ENCODE data around the gene KRT37. TPM values are rescaled to one million over a fixed set of nuclear protein-coding genes. Genes with fewer than 3 reads are reported as not detected.
A peak's percentile ranks its signal among the peaks of the same experiment; 100 is the strongest.

KRT37 gene
- total RNA-seq, result not detected in 2 replicates

DNA sequence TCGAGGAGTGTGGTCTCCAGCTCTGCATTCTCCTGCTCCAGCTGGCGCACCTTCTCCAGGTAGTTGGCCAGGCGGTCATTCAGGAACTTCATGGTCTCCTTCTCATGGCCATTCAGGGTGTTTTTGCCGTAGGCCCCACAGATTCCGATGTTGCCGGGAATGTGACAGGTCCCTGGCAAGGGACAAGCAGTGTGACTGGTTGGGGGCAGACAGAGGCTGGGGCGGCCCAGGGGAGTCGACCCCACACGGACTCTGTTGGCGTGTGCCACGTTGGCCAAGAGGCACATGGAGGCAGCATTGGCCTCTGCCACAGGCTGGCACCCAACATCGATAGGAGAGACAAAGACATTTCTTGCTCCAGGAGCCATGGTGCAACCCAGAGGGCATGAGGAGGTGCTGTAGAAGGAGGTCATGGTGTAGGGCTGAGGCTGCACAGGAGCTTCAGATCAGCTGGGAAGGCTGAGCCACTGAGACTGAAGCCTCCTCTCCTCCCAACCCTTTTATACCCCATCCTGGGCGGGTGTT lies at the start of gene KRT37:
Gene KRT37, minus strand, starts transcription at position 475 of the 525 bp plus-strand sequence. Its CDS starts 62 bp downstream, at position 413.
- no peak for DNase-seq (ENCODE audit: low read depth)
- no peak within 1 kb of the TSS for H3K4me3 ChIP-seq (ENCODE audit: low read depth, low read length)
- H3K36me3 ChIP-seq (ENCODE audit: control insufficient read depth, insufficient read depth, low read length), result no peaks in the 10 kb centered on the region
- no peak for TF ChIP-seq CTCF (IDR thresholded peaks at IDR 0.05; ENCODE audit: insufficient read depth, low read length, poor library complexity, severe bottlenecking)
- no peaks in the 10 kb centered on the region for H3K27me3 ChIP-seq (ENCODE audit: control insufficient read depth, insufficient read depth, low read length)

- no peaks in the 10 kb centered on the region for H3K27me3 ChIP-seq (ENCODE audit: control insufficient read depth, insufficient read depth, low read length)
- no peaks in the 10 kb centered on the region for H3K36me3 ChIP-seq (ENCODE audit: control insufficient read depth, insufficient read depth, low read length)
- no peak overlapping the region for H3K4me3 ChIP-seq (ENCODE audit: low read depth, low read length)
- no peak for DNase-seq (ENCODE audit: low read depth)
- TF ChIP-seq CTCF (IDR thresholded peaks at IDR 0.05; ENCODE audit: insufficient read depth, low read length, poor library complexity, severe bottlenecking), result no peak
These were observed 44.0 kb upstream of the KRT37 start for GRCh38 chr17:41468346-41468745.

DNA sequence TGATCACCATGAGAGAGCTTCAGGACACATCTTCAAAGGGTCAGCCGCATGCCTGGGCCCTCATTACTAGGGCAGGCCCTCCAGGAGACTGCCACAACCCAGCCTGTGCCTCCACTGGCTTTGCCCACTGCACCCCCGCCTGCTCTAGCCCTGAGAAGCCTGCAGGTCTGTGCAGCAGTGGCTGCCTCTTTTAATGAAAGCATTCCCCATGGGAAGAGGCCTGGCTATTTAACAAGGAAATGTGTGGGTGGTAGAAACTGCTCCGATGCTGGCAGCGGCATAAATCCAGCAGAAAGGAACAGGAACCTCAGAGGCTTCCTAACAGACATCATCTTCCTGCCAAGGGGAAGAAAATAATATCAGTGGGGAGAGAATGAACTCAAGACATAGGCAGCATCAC lies 43.2 kb upstream of the KRT37 start:
- DNase-seq (ENCODE audit: low read depth), result no peak
- no peak for TF ChIP-seq CTCF (IDR thresholded peaks at IDR 0.05; ENCODE audit: insufficient read depth, low read length, poor library complexity, severe bottlenecking)
- Histone ChIP-seq H3K36me3 (ENCODE audit: control insufficient read depth, insufficient read depth, low read length) (no peaks in the 10 kb centered on the region), H3K4me3 (ENCODE audit: low read depth, low read length) (no peak overlapping the region), H3K27me3 (ENCODE audit: control insufficient read depth, insufficient read depth, low read length) (no peaks in the 10 kb centered on the region)

- no peak for TF ChIP-seq CTCF (IDR thresholded peaks at IDR 0.05; ENCODE audit: insufficient read depth, low read length, poor library complexity, severe bottlenecking)
- no peaks in the 10 kb centered on the region for H3K36me3 ChIP-seq (ENCODE audit: control insufficient read depth, insufficient read depth, low read length)
- no peak within 1 kb of the TSS for H3K4me3 ChIP-seq (ENCODE audit: low read depth, low read length)
These were observed 42.6 kb upstream of the KRT37 start, which contains the start of gene KRT32 for GRCh38 chr17:41466988-41467387. TSS of gene KRT32 (minus strand) at chr17:41467386. CDS start at chr17:41467325, 61 bp downstream.

DNA sequence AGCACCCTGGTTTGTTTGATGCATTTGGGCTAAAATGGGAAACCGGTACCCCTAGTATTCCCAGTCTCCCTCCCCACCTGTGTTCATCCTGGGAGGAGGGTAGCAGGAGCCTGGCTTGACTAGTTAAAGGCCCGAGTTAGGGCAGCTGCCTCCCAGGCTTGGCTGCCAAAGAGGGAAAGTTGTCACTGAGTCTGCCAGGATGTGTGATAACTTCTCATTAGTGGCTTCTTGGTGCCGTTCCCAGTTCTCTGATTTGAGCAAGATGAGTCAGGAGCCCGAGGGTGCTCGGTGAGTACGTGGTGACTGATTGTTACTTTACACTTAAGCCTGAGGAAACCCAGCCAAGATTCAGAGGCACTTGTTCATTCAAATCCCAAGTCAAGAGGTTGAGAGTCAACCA lies 40.3 kb upstream of the KRT37 start:
- Histone ChIP-seq H3K36me3 (ENCODE audit: control insufficient read depth, insufficient read depth, low read length) (no peaks in the 10 kb centered on the region), H3K4me3 (ENCODE audit: low read depth, low read length) (no peak overlapping the region), H3K27me3 (ENCODE audit: control insufficient read depth, insufficient read depth, low read length) (no peaks in the 10 kb centered on the region)
- no peak for TF ChIP-seq CTCF (IDR thresholded peaks at IDR 0.05; ENCODE audit: insufficient read depth, low read length, poor library complexity, severe bottlenecking)
- peak; percentile 81 for DNase-seq (ENCODE audit: low read depth)

More at GRCh38 chr17:41466988-41467387, 42.6 kb upstream of the KRT37 start, which contains the start of gene KRT32:
- DNase-seq (ENCODE audit: low read depth), result no peak
- no peaks in the 10 kb centered on the region for H3K27me3 ChIP-seq (ENCODE audit: control insufficient read depth, insufficient read depth, low read length)

DNA sequence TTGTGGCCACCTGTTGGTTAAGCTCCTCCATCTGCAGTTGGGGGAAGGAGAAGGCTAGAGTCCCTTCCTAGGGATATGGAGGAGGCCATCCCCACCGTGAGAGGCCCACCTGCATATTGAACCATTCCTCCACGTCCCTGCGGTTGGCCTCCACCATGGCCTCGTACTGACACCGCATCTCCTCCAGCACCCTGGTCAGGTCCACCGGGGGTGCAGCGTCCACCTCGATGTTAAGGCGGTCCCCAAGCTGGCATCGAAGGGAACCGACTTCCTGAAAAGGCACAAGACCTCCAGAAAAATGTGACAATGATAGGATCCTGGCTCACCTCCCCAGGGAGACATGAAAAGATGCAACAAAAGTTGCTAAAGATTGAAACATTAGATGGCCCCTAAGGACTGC lies 39.8 kb upstream of the KRT37 start:
- H3K27me3 ChIP-seq (ENCODE audit: control insufficient read depth, insufficient read depth, low read length), result no peaks in the 10 kb centered on the region
- H3K36me3 ChIP-seq (ENCODE audit: control insufficient read depth, insufficient read depth, low read length), result no peaks in the 10 kb centered on the region
- no peak for DNase-seq (ENCODE audit: low read depth)
- no peak overlapping the region for H3K4me3 ChIP-seq (ENCODE audit: low read depth, low read length)
- no peak for TF ChIP-seq CTCF (IDR thresholded peaks at IDR 0.05; ENCODE audit: insufficient read depth, low read length, poor library complexity, severe bottlenecking)
